Activated CD4-positive, CD25-positive, alpha-beta regulatory T cell treated with anti-CD3 and anti-CD28 coated beads, Interleukin-2, amount 50 U/mL, for 24 hours (primary cell): Measurements from ENCODE around the gene SCART1.
A peak's percentile ranks its signal among the peaks of the same experiment; 100 is the strongest.
"Not testable (repeated sequence)": the region's sequence is repeated elsewhere in the genome, so short reads cannot be mapped to it uniquely, and the experiment has no call there.

Experiments
- ATAC-seq, 2 donors: fragments of 150-1000 bp; cut with Tn5 transposase; one replicate each; pipeline ENCODE4 v1.10.0; 2021; ENCODE audit warnings: mild to moderate bottlenecking in 1 of 2, moderate library complexity in 1 of 2

SCART1 gene

DNA sequence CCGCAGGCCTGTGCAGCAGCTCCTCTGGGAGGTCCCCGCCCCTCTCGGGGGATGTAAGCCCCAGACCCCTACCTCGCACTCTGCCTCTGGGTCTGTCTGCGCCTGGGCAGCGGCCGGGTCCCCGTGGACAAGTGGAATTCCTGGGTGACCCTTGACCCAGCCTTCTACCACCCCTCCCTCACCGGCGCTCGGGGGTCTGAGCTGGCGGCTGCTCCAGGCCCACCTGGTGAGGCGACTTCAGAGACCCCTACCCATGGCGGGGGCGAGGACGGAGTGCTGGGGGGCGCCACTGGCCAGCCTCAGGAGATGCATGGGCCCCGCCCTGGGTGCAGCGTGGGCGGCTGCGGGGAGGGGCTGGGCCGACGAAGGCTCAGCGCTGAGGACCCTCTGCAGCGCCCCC lies 21.0 kb upstream of the SCART1 start:
- ATAC-seq: not testable (repeated sequence)

DNA sequence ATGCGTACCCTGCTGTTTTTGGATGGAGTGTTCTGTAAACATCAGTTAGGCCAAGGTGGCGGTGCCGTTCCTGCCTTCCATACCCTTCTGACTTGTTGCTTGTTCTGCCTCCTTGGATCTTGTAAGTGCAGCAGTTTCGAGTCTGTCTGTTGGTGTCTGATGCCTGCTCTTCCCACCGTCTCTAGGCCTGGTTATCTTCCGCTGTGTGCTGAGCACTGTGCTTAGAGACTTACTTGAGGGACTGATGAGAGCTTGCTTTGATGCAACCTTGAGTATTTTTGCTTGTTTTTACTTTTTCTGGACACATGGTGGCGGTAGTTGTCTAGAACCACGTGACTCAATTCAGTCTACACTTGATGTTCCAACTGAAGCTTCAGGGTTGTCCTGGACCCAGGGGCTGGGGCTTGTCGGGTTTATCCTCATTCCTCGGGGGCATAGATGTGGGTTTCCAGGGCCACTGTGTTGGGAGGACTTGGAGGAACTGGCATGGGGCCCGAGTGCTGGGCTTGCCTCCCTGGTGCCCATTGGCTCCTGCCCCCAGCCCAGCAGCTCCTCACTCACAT lies 15.0 kb upstream of the SCART1 start:
- ATAC-seq: no peak

DNA sequence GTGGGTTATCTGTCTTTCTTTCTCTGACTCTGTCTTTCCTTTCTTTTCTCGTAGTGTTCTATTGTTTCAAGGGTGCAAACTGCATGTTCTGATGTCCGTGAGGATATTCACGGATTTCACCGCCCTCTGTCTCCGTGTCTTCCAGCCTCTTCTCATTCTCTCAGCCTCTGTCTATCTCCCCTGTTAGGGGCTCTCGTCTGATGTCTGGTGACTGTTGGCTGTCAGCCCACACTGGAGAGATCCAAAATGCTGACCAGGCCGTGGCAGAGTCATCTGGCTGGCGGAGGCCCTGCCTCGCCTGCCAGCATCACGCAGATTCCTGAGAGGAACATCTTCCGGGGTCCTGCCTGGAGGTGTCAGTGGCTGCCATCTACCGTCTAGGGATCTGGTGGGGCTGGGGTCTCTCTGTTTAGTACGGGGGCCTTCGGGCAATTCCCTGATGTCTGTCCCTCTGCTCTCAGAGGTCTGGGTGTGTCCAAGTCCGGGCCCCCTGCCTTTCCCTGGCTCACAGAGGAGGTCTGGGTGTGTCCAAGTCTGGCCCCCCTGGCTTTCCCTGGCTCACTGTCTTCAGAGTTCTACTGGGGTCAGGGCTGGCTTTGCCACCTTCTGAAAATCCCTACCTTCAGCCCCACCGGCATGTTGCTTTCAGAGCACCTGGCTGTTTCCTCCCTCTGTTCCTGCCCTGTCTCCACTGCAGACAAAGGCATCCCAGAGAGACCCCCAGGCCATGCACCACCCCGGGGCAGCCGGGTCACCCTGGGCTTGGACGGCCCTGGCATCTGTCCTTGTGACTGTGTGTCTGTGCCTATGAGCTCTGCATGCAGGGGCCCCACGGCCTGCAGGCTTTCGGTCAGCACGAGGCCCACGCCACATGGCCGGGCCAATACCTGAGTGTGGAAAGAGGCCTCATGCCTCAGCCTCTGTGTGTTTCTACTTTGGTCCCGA lies 14.0 kb upstream of the SCART1 start:
- no peak for ATAC-seq

DNA sequence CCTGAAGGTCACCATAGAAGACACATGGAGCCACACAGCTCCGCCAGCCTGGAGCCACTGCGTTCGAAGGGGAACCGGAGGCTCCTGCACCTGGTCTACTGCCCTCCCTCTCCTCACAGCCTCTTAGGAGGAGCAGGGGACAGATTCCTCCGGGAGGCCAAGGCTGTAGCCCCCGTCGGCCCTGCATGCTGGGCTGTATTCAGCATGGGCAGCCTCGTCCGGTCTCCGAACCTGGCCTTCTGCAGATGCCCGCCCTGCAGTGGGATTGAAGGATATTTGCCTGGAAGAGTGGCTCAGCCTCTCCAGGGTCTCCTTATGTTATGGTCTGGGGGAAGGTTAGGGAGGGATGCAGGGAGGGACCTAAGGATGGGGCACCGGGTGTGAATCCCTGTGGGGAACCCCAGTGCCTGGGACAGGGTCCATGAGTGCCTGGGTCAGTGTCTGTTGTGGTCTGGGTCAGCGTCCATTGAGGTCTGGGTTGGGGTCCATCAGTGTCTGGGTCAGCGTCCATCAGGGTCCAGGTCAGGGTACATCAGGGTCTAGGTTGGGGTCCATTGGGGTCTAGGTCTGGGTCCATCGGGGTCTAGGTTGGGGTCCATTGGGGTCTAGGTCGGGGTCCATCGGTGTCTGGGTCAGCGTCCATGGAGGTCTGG lies 13.0 kb upstream of the SCART1 start:
- no peak for ATAC-seq

DNA sequence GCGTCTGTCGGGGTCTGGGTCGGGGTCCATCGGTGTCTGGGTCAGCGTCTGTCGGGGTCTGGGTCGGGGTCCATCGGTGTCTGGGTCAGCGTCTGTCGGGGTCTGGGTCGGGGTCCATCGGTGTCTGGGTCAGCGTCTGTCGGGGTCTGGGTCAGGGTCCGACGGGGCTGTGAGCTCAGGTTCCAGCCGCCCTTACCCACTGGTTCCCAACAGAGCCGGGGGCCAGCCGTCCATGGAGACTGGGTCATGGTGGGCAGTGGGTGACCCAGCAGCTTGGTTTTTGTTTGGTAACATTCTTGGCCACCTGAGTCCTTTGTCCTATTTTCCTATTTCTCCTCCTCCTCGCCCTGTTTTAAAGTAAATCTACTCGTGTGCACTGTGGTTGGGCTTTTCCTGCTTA lies 12.4 kb upstream of the SCART1 start:
- not testable (repeated sequence) for ATAC-seq

DNA sequence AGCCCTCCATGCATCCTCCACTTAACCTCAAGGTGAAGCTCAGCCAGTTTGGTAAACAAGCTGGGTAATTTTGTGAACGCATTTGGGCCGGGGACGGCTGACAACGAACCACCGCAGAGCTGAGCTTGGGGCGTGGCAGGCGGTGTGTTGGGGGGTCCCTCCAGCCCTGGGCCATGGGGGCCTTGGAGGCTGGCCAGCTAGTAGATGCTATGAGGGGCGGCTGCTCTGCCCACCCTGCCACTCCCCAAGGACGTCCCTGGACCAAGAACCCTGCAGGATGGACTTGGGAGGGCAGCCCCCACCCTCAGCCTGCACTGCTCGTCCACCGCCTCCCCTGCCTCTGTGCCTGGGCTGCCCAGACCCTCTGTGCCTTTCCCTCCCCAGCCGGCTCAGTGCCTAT lies 12.0 kb upstream of the SCART1 start:
- ATAC-seq: no peak

DNA sequence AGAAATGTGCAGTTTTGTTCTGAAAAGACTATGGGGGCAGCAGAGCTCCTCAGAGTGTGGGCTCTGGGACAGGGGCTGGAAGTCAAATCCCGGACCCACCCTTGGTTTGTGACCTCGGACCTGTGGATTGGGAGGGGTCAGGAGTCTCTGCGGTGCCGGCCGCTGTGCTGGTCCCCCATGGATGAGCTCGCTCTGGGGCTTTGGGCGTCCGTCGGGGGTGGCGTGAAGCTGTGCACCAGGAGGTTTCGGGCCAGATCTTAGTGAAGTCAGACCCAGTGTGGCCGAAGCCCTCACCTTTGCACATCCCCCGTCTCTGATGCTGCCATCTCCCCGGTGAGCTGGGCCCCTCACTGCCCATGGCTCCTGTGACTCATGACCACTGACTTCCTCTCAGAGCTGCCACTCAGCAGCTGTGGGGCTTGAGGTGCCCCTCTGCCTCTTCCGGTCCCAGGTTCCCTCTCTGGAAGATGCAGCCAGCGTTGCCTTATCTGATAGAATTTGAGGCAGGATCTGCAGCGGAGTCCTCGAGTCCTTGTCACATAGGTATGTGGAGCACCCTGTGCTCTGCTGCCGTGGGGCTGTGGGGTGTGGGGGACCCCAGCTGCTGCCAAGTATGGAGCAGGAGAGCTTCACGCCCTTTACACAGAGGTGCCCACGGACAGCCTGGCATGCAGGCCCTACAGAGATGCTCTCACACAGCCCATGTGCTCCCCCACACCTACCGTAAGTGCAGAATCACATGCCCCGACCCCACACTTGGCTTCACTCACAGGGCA lies 11.4 kb upstream of the SCART1 start:
- peak in 1 of 2 donors; percentile 55 for ATAC-seq

DNA sequence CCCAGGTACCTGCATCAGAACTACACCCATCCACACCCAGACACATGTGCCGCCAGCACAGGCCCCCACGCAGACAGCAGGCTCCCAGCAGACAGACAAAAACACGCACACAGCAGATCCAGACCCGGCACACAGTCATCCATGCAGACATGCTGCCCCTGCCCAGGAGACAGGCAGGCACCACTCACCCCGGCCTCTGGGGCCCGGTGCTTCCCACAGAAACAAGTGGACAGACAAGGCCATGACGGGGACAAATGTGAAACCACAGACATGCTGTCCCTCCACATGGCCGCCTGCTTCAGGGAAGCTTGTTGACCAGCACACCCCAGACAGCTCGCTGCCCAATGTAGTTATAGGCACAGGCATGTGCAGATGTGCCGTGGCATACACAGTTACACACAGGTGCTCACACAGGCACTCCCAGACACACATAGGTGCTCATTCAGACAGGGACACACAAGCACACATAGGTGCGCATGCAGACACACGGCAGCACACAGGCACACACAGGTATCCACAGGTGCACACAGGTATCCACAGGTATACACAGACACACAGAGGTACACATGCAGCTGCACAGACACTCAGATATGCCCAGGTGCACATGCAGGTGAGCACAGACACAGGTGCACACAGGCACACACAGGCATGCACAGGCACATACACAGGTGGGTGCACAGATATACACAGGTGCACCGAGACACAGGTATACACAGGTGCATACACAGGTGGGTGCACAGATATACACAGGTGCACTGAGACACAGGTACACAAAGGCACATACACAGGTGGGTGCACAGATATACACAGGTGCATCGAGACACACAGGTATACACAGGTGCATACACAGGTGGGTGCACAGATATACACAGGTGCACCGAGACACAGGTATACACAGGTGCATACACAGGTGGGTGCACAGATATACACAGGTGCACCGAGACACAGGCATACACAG lies 10.5 kb upstream of the SCART1 start:
- ATAC-seq: no peak

DNA sequence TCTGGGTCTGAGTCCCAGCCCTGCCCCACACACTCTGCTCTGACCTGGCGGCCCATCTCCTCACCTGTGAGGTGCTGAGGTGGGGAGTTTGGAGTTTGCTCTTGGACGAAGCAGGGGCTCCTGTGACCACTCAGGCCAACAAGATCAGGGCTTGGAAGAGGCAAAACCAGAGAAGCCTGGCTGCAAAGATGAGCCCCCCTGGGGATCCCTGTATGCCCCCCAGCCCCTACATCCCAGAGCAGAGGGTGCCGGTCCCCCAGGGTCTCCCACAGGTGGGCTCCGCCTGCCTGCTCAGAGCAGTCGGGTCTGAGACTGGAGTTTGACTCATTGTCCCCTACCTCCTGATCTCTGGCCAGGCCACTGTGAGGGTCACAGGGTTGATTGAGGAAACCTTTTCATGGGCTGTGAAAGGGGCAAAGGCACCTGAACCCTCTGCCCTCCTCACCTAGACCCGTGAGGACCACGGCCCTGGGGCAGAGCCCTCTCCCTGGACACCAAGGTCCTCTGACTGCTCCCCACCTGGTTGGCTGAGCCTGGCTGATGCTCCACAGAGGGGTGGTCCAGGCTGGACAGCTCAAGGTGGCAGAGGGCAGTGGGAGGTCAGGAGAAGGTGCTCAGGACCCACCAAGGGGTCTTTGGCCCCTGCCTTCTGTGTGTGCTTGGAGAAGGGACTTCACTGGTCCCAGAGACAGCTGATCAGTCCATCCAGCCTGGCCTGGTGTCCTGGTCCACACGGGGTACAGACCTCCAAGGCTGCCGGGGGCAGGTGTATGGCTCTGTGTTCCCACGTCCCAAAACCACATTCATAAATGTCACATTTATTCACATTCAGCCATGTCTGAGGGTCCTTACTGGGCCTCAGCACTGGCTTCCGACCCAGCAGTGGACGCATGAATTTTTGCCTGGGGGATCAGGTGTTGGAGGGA lies 9.1 kb upstream of the SCART1 start:
- ATAC-seq: no peak

DNA sequence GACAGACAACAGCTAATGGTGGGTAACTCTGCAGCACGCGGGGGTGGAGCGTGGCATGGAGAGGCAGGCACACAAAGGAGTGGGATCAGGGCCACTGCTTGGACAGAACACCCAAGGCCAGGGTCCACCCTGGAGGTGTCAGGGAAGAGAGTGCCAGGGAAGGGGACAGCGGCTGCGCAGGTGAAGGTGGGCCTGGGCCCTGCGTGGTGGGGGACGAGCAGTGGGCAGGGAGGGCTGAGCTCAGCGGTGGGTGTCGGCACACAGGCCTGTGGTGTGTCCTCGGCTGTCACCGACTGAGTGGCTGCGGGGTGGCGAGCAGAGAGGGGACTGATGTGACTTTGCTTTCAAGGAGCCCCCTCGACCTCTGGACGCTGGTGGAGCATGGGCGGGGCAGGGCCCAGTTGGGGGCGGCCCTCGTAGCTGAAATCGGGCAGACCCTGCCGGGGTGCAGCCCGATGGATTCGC lies 8.4 kb upstream of the SCART1 start:
- ATAC-seq: no peak

DNA sequence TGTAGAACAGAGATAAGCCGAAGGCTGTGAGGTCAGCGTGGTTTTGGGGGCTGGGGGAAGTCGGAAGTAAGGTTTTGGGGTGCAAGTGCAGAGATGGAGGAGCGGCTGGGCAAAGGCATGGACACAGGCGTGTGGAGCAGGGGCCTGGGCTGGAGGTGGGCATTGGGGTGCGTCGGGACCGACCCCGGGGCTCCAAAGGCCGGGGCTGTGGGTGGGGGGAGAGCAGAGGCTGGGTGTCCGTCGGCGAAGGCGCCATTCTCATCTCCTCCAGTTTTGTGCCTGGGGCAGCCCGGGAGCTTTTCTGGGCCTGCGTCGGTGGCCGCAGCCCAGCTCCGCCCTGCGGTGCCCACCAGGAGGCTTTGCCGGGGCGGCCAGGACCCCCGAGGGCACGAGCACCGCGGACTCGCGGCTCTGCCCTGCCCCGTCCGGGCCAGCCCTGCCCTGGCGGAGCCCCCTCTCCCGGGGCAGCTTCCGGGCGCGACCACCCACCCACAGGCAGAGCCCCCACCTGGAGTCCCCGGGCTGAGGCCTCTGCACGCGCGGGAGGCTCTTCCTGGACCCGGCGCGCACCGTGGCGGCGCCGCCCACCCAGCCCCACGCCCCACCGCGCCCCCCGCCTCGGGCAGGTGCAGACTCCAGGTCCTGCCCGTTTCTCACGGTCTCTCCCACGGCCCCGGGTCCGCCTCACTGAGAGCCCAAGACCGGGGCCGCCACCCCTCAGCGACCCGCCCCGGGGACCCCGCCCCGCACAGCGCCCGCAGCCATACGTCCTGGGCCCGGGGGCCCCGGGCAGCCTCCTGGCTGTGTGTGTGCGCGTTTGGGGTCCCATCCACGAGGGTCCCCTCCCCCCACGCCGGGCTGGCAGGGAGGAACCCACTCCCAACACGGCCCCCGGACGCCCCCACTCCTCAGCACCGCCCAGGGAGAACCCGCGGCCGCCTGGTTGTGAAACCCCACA lies 7.7 kb upstream of the SCART1 start:
- ATAC-seq: no peak

DNA sequence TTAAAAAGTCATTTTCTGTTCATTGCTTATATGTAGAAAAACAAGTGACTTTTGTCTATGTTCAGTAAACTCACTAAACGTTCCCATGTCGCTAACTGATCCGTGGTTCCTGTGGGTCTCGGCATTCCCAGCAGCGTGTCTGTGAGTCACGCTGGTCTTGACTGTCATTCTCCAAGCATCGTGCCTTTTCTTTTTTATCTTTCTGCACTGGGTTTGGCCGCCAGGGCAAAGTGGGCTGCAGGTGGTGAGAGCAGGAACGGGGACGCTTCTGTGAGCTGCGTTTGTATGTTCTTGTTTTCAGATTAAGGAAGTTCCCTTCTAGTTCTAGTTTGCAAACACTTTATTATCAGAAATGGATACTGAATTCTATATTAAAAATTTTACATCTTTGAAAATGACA lies 6.8 kb upstream of the SCART1 start:
- no peak for ATAC-seq

DNA sequence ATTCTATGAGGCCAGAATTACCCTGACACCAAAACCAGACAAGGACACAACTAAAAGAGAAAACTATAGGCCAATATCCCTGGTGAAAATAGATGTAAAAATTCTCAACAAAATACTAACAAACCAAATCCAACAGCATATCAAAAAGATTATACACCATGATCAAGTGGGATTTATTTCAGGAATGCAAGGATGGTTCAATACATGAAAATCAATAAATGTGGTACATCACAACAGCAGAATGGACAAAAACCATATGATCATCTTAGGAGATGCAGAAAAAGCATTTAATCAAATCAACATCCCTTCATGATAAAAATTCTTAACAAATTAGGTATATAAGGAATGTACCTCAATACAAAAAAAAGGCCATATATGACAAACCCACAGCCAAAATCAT lies 5.6 kb upstream of the SCART1 start:
- no peak for ATAC-seq

DNA sequence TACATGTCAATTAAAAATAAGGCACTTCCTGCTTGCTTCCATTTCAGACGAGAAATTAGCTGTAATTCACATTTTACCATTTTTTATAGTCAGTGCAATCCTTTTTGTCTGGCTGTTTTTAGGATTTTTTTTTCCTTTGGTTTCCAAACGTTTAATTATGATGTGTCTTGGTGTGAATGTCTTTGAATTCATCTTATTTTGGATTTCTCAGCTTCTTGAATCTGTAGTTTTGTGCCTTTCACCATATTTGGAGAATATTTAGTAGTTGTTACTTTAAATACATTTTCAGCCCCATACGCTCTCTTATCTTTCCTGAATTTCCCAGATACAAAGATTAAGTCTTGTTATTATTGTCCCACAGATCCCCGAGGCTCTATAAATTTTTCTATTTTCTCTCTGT lies 2.4 kb upstream of the SCART1 start:
- ATAC-seq: no peak

DNA sequence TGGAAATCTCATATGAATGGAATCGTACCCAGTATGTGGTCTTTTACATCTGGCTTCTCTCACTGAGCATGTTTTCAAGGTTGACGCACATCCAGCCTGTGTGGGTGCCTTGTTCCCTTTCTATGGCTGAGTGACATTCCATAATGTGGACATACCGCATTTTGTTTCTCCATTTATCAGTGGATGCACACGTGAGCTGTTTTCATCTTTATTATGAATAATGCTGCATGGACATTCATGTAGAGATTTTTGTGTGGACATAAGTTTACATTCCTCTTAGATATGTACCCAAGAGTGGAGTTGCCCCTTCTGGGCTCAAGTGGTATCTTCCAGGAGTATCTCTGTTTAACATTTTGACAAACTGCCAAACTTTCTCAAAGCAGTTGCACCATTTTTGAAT lies 1.3 kb upstream of the SCART1 start:
- ATAC-seq: no peak

DNA sequence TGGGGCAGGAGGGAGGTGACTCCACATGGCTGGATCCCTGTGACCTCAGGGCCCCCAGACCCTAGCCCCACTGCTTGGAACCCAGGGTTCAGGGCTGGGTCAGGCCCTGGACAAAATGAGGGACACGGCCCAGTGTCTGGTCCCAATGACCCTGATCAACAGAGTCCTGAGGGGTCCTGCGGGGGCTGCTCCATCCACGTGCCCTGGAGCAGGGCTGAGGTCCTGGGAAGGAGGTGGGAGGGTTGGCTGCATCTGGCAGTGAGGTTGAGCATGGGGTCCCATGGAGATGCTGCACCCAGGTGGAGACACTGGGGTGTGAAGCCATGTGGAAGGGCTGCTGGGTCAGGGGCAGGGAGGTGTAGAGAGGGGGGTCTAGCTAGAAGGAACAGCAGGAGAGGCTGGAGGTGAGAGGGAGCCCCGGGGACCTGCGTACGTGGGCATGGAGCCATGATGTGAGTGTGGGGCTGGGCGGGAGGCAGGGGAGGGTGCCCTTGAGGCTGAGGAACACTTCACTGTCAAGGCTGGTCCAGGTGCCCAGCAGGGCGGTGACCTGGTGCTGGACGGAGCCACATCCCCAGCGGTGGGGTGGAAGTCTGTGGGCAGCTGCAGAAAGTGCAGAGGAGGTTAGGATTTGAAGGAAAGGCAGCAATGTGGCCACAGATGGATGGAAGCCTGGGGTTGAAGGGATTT lies 604 bp downstream of the SCART1 start:
- ATAC-seq: no peak

DNA sequence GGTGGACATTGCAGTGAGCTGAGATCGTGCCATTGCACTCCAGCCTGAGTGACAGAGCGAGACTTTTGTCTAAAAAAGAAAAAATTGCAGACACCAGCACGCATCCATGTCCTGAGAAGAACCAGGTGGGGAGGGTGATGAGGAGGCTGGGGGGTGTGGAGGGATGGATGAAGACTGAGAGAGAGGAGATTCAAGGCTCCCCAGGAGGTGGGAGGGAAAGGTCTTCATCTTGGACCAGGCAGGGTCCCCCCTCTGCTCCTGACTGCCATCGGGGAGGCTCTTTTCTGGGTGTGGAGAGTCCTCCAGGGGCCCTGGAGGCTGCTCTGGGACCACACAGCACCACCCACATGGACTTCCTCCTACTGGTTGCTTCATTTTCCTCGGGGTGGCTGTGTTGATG lies 1.5 kb downstream of the SCART1 start:
- no peak for ATAC-seq

DNA sequence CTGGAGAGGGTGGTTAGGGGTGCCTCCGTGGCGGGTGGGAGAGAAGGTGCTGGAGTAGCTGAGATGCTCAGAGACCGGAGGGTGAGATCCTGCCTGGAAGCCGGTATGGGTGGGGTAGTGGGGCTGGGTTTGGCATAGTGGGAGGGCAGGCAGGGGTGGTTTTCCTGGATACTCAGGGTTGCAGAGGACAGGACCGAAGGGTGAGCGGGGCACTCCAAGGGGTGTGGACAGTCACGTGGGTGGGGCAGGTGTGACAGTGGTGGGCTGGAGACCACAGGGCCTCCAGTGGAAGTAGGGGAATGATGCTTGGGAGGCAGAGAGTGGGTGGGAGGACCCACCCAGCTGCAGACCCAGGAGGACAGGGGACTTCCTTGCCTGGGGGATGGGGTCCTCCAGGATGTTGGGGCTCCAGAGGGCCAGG lies 1.9 kb downstream of the SCART1 start:
- no peak for ATAC-seq
